HCT116 (cell line): ENCODE data around the gene RBM47. TPM values are rescaled to one million over a fixed set of nuclear protein-coding genes. Genes with fewer than 3 reads are reported as not detected.
"Not testable (repeated sequence)": the region's sequence is repeated elsewhere in the genome, so short reads cannot be mapped to it uniquely, and the experiment has no call there.

Experiments used
- ATAC-seq: fragments of 200-7000 bp; cut with Tn5 transposase; 2 replicates; pipeline ENCODE4 v1.9.1; 2020; ENCODE audit warnings: mild to moderate bottlenecking, moderate library complexity
- BruUV-seq: library from RNA; stranded (reverse); fragments of 400-500 nt; replicated peaks from 2 replicates; lab custom pipeline; 2021; lab: Mats Ljungman, UMichigan
- CTCF ChIA-PET: fragments of 300-600 bp; sonication (Branson Sonifier 250); formaldehyde crosslinking; loops from one replicate; lab custom pipeline; 2021; ENCODE audit warnings: antibody characterized with exemption; lab: Charles Lee
- POLR2A ChIA-PET: fragments of 300-600, 350-600 bp; sonication (Branson Sonifier 250); formaldehyde crosslinking; loops from one replicate; lab custom pipeline; 2021; ENCODE audit warnings: antibody characterized with exemption; lab: Charles Lee
- RAD21 ChIA-PET, 2 experiments: fragments of 300-600 bp; sonication (Branson Sonifier 250); formaldehyde crosslinking; loops; one replicate each; lab custom pipeline; 2023; ENCODE audit warnings: low total read pairs in 2 of 2; ENCODE audit not compliant: uncharacterized antibody in 2 of 2, unreplicated experiment in 2 of 2, low non-redundant PET in 1 of 2; lab: Charles Lee
- DNase-seq: peaks from one replicate; pipeline ENCODE4 v3.0.0-alpha.2; 2010; ENCODE audit warnings: low read depth, low spot score
- H2AFZ ChIP-seq: fragments of 200-600 bp; shearing (Covaris generic), sonication (generic); 2 replicates; pipeline ENCODE4 v1.6.1; 2017; ENCODE audit warnings: low read depth, mixed run types, mixed read lengths, antibody characterized with exemption, low read length; ENCODE audit not compliant: poor library complexity, severe bottlenecking
- H3K27ac ChIP-seq: 2 replicates; pipeline ENCODE4 v1.5.1; 2012; ENCODE audit warnings: low read depth, low read length
- H3K27me3 ChIP-seq: fragments of 200-600 bp; sonication (generic); 2 replicates; pipeline ENCODE4 v1.6.1; 2016; ENCODE audit warnings: mixed run types, low read length, mixed read lengths; ENCODE audit not compliant: insufficient read depth
- H3K36me3 ChIP-seq, 2 experiments: fragments of 200-500 bp in 1 of 2; fragments of 200-600 bp in 1 of 2; sonication (Bioruptor generic) in 1 of 2; sonication (generic) in 1 of 2; 2 replicates each; pipeline versions ENCODE4 v1.5.1 to v1.6.1; 2014 to 2016; ENCODE audit warnings: low read length in 2 of 2, inconsistent platforms in 1 of 2, mixed read lengths in 1 of 2, mixed run types in 1 of 2; ENCODE audit not compliant: insufficient read depth in 2 of 2, control insufficient read depth in 1 of 2
- H3K4me1 ChIP-seq, 2 experiments: fragments of 200-600 bp in 1 of 2; sonication (generic) in 1 of 2; 2 replicates each; pipeline versions ENCODE4 v1.5.1 to v1.6.1; 2012 to 2017; ENCODE audit warnings: low read length in 2 of 2, inconsistent platforms in 1 of 2, mild to moderate bottlenecking in 1 of 2, mixed read lengths in 1 of 2, mixed run types in 1 of 2, moderate library complexity in 1 of 2; ENCODE audit not compliant: insufficient read depth in 2 of 2, control insufficient read depth in 1 of 2
- H3K4me2 ChIP-seq: fragments of 200-600 bp; sonication (generic); 2 replicates; pipeline ENCODE4 v1.6.1; 2017; ENCODE audit warnings: mixed run types, low read length, mixed read lengths
- H3K4me3 ChIP-seq, 2 experiments: fragments of 200-600 bp in 1 of 2; sonication (generic) in 1 of 2; replicated peaks in 1 of 2; 2 replicates each; pipeline ENCODE4 v1.5.1; 2011 to 2016; ENCODE audit warnings: low read length in 2 of 2, control low read depth in 1 of 2, low read depth in 1 of 2, mild to moderate bottlenecking in 1 of 2, mixed read lengths in 1 of 2, mixed run types in 1 of 2
- H3K79me2 ChIP-seq: fragments of 200-600 bp; sonication (generic); 2 replicates; pipeline ENCODE4 v1.6.1; 2017; ENCODE audit warnings: mild to moderate bottlenecking, mixed run types, low read length, moderate library complexity, mixed read lengths; ENCODE audit not compliant: insufficient read depth
- H3K9ac ChIP-seq: fragments of 200-600 bp; sonication (generic); 2 replicates; pipeline ENCODE4 v1.6.1; 2016; ENCODE audit warnings: low read length, mixed read lengths
- H3K9me2 ChIP-seq: fragments of 200-600 bp; sonication (generic), shearing (Covaris generic); 2 replicates; pipeline ENCODE4 v1.6.1; 2017; ENCODE audit warnings: mixed run types, mild to moderate bottlenecking, moderate library complexity; ENCODE audit not compliant: insufficient read depth
- H3K9me3 ChIP-seq, 2 experiments: fragments of 200-500 bp in 1 of 2; fragments of 200-600 bp in 1 of 2; sonication (Bioruptor generic) in 1 of 2; sonication (generic) in 1 of 2; 2 replicates each; pipeline ENCODE4 v1.6.1; 2014 to 2017; ENCODE audit warnings: low read length in 2 of 2, mixed read lengths in 2 of 2, inconsistent platforms in 1 of 2, low read depth in 1 of 2, mild to moderate bottlenecking in 1 of 2, mixed run types in 1 of 2, moderate library complexity in 1 of 2; ENCODE audit not compliant: control insufficient read depth in 1 of 2, insufficient read depth in 1 of 2
- H4K20me1 ChIP-seq: fragments of 200-600 bp; sonication (generic), shearing (Covaris generic); 2 replicates; pipeline ENCODE4 v1.6.1; 2017; ENCODE audit warnings: mixed run types, mild to moderate bottlenecking, moderate library complexity; ENCODE audit not compliant: insufficient read depth
- ATF3 ChIP-seq: IDR thresholded peaks from 2 replicates; pipeline ENCODE4 v1.6.1; 2012
- CBX3 ChIP-seq: IDR thresholded peaks from 2 replicates; pipeline ENCODE4 v1.6.1; 2012; ENCODE audit warnings: low read depth
- CEBPB ChIP-seq: IDR thresholded peaks from 2 replicates; pipeline ENCODE4 v1.6.1; 2012; ENCODE audit warnings: low read depth
- EZH2 ChIP-seq: fragments of 200-600 bp; sonication (generic); IDR thresholded peaks from 2 replicates; pipeline ENCODE4 v1.6.1; 2017; ENCODE audit warnings: antibody characterized with exemption, mixed run types
- JUND ChIP-seq: IDR thresholded peaks from 2 replicates; pipeline ENCODE4 v1.6.1; 2012
- MAX ChIP-seq: IDR thresholded peaks from 2 replicates; pipeline ENCODE4 v1.6.1; 2012
- REST ChIP-seq: IDR thresholded peaks from 2 replicates; pipeline ENCODE4 v1.6.1; 2012; ENCODE audit warnings: low read depth
- SRF ChIP-seq: IDR thresholded peaks from 2 replicates; pipeline ENCODE4 v1.6.1; 2012; ENCODE audit warnings: low read depth
- ZFX ChIP-seq: fragments of 450-650 bp; IDR thresholded peaks from 2 replicates; pipeline ENCODE4 v1.6.1; 2017
- ZNF274 ChIP-seq: fragments of 200-500 bp; sonication (Bioruptor generic); IDR thresholded peaks from 2 replicates; pipeline ENCODE4 v1.6.1; 2014; ENCODE audit warnings: mild to moderate bottlenecking, low read depth, low read length, inconsistent platforms
- intact Hi-C: fragments of 100-400 bp; cut with micrococcal nuclease; formaldehyde crosslinking; loops from 2 replicates; pipeline ENCODE4 v1.10.0; 2022
- total RNA-seq: library from RNA; stranded (reverse); gene quantifications from one replicate; pipeline ENCODE4 v1.2.1, GENCODE V29; 2021; ENCODE audit not compliant: unreplicated experiment

The RBM47 gene
- total RNA-seq, 1 experiment from 2014 or later = 22.2 TPM

GRCh38 chr4:40545487-40545886 is 84.2 kb downstream of the RBM47 start:
- H4K20me1 ChIP-seq, H3K9me3 ChIP-seq, H3K36me3 ChIP-seq, H3K4me3 ChIP-seq, H3K27me3 ChIP-seq, H2AFZ ChIP-seq, CTCF ChIA-PET, intact Hi-C loops, DNase-seq, H3K27ac ChIP-seq, H3K9me2 ChIP-seq, H3K79me2 ChIP-seq, BruUV-seq, ATAC-seq, H3K4me2 ChIP-seq, H3K9ac ChIP-seq, POLR2A ChIA-PET, RAD21 ChIA-PET: not testable (repeated sequence)
- H3K4me1 ChIP-seq = peaks cover under 1 to 26% of the 10 kb centered on the region in 2 experiments; a peak in 3 of 4 replicates

- Histone ChIP-seq H3K4me2 (no peak overlapping the region), H3K27ac (no peak overlapping the region), H3K4me3 (no peak overlapping the region), H3K4me1 (peaks cover 0 to 23% of the 10 kb centered on the region in 2 experiments; a peak in 2 of 4 replicates), H3K9me2 (no peaks in the 10 kb centered on the region), H3K9ac (no peak overlapping the region), H3K36me3 (no peaks in the 10 kb centered on the region), H3K27me3 (no peaks in the 10 kb centered on the region), H3K79me2 (no peaks in the 10 kb centered on the region), H2AFZ (no peak overlapping the region), H4K20me1 (no peaks in the 10 kb centered on the region), H3K9me3 (no peaks in the 10 kb centered on the region)
- TF ChIP-seq MAX (no peak), JUND (no peak), REST (no peak), SRF (no peak), ATF3 (no peak), ZNF274 (no peak), ZFX (no peak), EZH2 (no peak), CEBPB (no peak), CBX3 (no peak)
- no peak for ATAC-seq
- no TSS peak for BruUV-seq
- CTCF ChIA-PET = no interaction called here
- intact Hi-C loops = no loop called here
- POLR2A ChIA-PET = no interaction called here
- no peak for DNase-seq
- RAD21 ChIA-PET = no interaction called here
Observed at GRCh38 chr4:40544221-40544620, 85.4 kb downstream of the RBM47 start.
